PC-3 (cell line): ENCODE data around the gene ADCY9. TPM values are rescaled to one million over a fixed set of nuclear protein-coding genes. Genes with fewer than 3 reads are reported as not detected.

Experiments
- ATAC-seq: fragments of 200-7000 bp; cut with Tn5 transposase; 2 replicates; pipeline ENCODE4 v1.9.1; 2020; ENCODE audit warnings: mild to moderate bottlenecking, moderate library complexity
- Bru-seq: library from RNA; stranded (reverse); fragments of 400-500 nt; gene quantifications from one replicate; lab custom pipeline; 2021; lab: Mats Ljungman, UMichigan
- BruChase-seq, 2 experiments: library from RNA; stranded (reverse); fragments of 400-500 nt; gene quantifications; one replicate each; lab custom pipeline; 2021; lab: Mats Ljungman, UMichigan
- BruUV-seq: library from RNA; stranded (reverse); fragments of 400-500 nt; replicated peaks from 2 replicates; lab custom pipeline; 2021; lab: Mats Ljungman, UMichigan
- CTCF ChIA-PET: fragments of 300-600 bp; sonication (Branson Sonifier 250); formaldehyde crosslinking; loops from one replicate; lab custom pipeline; 2022; ENCODE audit warnings: antibody characterized with exemption; lab: Charles Lee
- POLR2A ChIA-PET: fragments of 300-600 bp; sonication (Branson Sonifier 250); formaldehyde crosslinking; loops from one replicate; lab custom pipeline; 2022; ENCODE audit warnings: antibody characterized with exemption; ENCODE audit not compliant: unreplicated experiment; lab: Charles Lee
- DNase-seq: peaks from one replicate; pipeline ENCODE4 v3.0.0-alpha.2; 2015
- H2AFZ ChIP-seq: fragments of 300-600 bp; sonication (generic); 2 replicates; pipeline ENCODE4 v1.6.0; 2016; ENCODE audit warnings: antibody characterized with exemption, low read length
- H3F3A ChIP-seq: fragments of 300-600 bp; sonication (generic); one replicate; pipeline ENCODE4 v1.6.0; 2017; ENCODE audit warnings: antibody characterized with exemption, low read length, control low read depth, mild to moderate bottlenecking; ENCODE audit not compliant: unreplicated experiment
- H3K27ac ChIP-seq: fragments of 300-600 bp; sonication (generic); 2 replicates; pipeline ENCODE4 v1.5.1; 2016; ENCODE audit warnings: mild to moderate bottlenecking, low read length
- H3K27me3 ChIP-seq: fragments of 300-600 bp; sonication (generic); 2 replicates; pipeline ENCODE4 v1.6.1; 2016; ENCODE audit warnings: low read length, mixed read lengths
- H3K36me3 ChIP-seq: fragments of 300-600 bp; sonication (generic); 2 replicates; pipeline ENCODE4 v1.6.1; 2016; ENCODE audit warnings: low read depth, mixed run types, low read length, mixed read lengths
- H3K4me1 ChIP-seq: fragments of 300-600 bp; sonication (generic); 2 replicates; pipeline ENCODE4 v1.5.1; 2016; ENCODE audit warnings: low read length; ENCODE audit not compliant: insufficient read depth
- H3K4me2 ChIP-seq: fragments of 300-600 bp; sonication (generic); 2 replicates; pipeline ENCODE4 v1.6.0; 2016; ENCODE audit warnings: low read length
- H3K4me3 ChIP-seq: fragments of 300-600 bp; sonication (generic); 2 replicates; pipeline ENCODE4 v1.5.1; 2016; ENCODE audit warnings: mild to moderate bottlenecking, low read length, mixed read lengths
- H3K79me2 ChIP-seq: fragments of 300-600 bp; sonication (generic); 2 replicates; pipeline ENCODE4 v1.6.1; 2017; ENCODE audit warnings: low read length, mixed read lengths
- H3K9ac ChIP-seq: fragments of 300-600 bp; sonication (generic); 2 replicates; pipeline ENCODE4 v1.6.0; 2016; ENCODE audit warnings: mild to moderate bottlenecking, low read length
- H3K9me2 ChIP-seq: fragments of 300-600 bp; sonication (generic); replicated peaks from 2 replicates; pipeline ENCODE4 v1.6.1; 2016; ENCODE audit warnings: mixed run types, low read length, mixed read lengths
- H3K9me3 ChIP-seq: fragments of 300-600 bp; sonication (generic); 2 replicates; pipeline ENCODE4 v1.6.1; 2016; ENCODE audit warnings: low read length, mixed read lengths
- H4K20me1 ChIP-seq: fragments of 300-600 bp; sonication (generic); 2 replicates; pipeline ENCODE4 v1.6.1; 2016; ENCODE audit warnings: low read length, mixed read lengths
- CTCF ChIP-seq: fragments of 300-600 bp; sonication (generic); conservative IDR thresholded peaks from 2 replicates; pipeline ENCODE4 v1.5.1; 2017; ENCODE audit warnings: antibody characterized with exemption, low read depth, mild to moderate bottlenecking, low read length
- EZH2 ChIP-seq: fragments of 300-600 bp; sonication (generic); IDR thresholded peaks from one replicate; pipeline ENCODE4 v1.6.1; 2017; ENCODE audit warnings: antibody characterized with exemption, mild to moderate bottlenecking, low read length; ENCODE audit not compliant: unreplicated experiment
- EZH2phosphoT487 ChIP-seq: fragments of 300-600 bp; sonication (generic); IDR thresholded peaks from 2 replicates; pipeline ENCODE4 v1.6.1; 2018; ENCODE audit warnings: mild to moderate bottlenecking, antibody characterized with exemption, low read length, borderline replicate concordance
- intact Hi-C: fragments of 100-400 bp; cut with micrococcal nuclease; formaldehyde crosslinking; loops from 2 replicates; pipeline ENCODE4 v1.9.0; 2023
- long read RNA-seq: library from polyadenylated mRNA; unstranded; transcript quantifications from one replicate; pipeline ENCODE4 v2.0.0, GENCODE V29; 2021; ENCODE audit not compliant: unreplicated experiment
- total RNA-seq: library from RNA; depleted of rRNA; stranded (reverse); fragments of >200 nt; gene quantifications from 2 replicates; pipeline ENCODE4 v1.2.3, GENCODE V29; 2014; rRNA removed

ADCY9 gene
- total RNA-seq (6.2 and 9.9 TPM in 2 replicates), Bru-seq, nascent RNA (percentile 45 among the genes with signal in this experiment), BruChase-seq, experiment 1, labeled RNA remaining after a 6-hour chase (percentile 50 among the genes with signal in this experiment), BruChase-seq, experiment 2, labeled RNA remaining after a 2-hour chase (percentile 47 among the genes with signal in this experiment)
- long read RNA-seq, partial matches to known transcripts: 4 of 13 reads
- long read RNA-seq, other reads (novel, unspliced or antisense): 9 of 13 reads

- TSS peak; percentile 65 for BruUV-seq
- ChIA-PET CTCF (no interaction called here), POLR2A (interaction anchor here (0.6 kb wide), 1 partner anchor 77 kb away, joined by 8 read pairs; no protein-coding TSS in a partner anchor)
- Histone ChIP-seq H3K4me1 (peaks cover 30% of the 10 kb centered on the region), H3F3A (no peaks in the 10 kb centered on the region), H3K4me3 (peak within 1 kb of the TSS; percentile 71), H3K27ac (no peak within 1 kb of the TSS), H3K4me2 (peak within 1 kb of the TSS; percentile 85), H3K79me2 (peaks cover 28% of the 10 kb centered on the region), H3K36me3 (no peaks in the 10 kb centered on the region), H3K9me3 (no peaks in the 10 kb centered on the region), H3K9ac (peak within 1 kb of the TSS; percentile 65), H3K27me3 (no peaks in the 10 kb centered on the region), H4K20me1 (no peaks in the 10 kb centered on the region), H3K9me2 (no peaks in the 10 kb centered on the region), H2AFZ (peak within 1 kb of the TSS; percentile 79)
- DNase-seq (peak; percentile 66), ATAC-seq (peak; percentile 72)
- intact Hi-C loops: loop anchor here (10.0 kb wide), 1 partner anchor 132 kb away; no protein-coding TSS in a partner anchor
- TF ChIP-seq EZH2phosphoT487 (no peak), EZH2 (no peak), CTCF (no peak)
Measured at GRCh38 chr16:4116325-4117249, at the start of gene ADCY9. Gene ADCY9 (minus strand): TSS chr16:4116442. CDS start chr16:4115442, 1,000 bp downstream.

- H3K4me1 ChIP-seq: no peaks in the 10 kb centered on the region
- DNase-seq: no peak
- ATAC-seq: no peak
- H2AFZ ChIP-seq: no peak overlapping the region
- no peak overlapping the region for H3K4me3 ChIP-seq
- intact Hi-C loops: no loop called here
- no peaks in the 10 kb centered on the region for H3K79me2 ChIP-seq
- no peaks in the 10 kb centered on the region for H3F3A ChIP-seq
- ChIA-PET POLR2A (no interaction called here), CTCF (no interaction called here)
- H3K4me2 ChIP-seq: no peak overlapping the region
- H3K27me3 ChIP-seq: no peaks in the 10 kb centered on the region
- H3K36me3 ChIP-seq: no peaks in the 10 kb centered on the region
- no peak overlapping the region for H3K27ac ChIP-seq
- no peaks in the 10 kb centered on the region for H3K9me2 ChIP-seq
- H3K9me3 ChIP-seq: no peaks in the 10 kb centered on the region
- TF ChIP-seq CTCF (no peak), EZH2phosphoT487 (no peak), EZH2 (no peak)
- H4K20me1 ChIP-seq: no peaks in the 10 kb centered on the region
- BruUV-seq: no TSS peak
- H3K9ac ChIP-seq: no peak overlapping the region
Measured at GRCh38 chr16:4160658-4161430, 44.6 kb upstream of the ADCY9 start.
